ENCODE measurements around the gene TEAD1.

Gene TEAD1

GRCh38 chr11:12725863-12726682 is 51.9 kb downstream of the TEAD1 start:
- no peak overlapping the region for H3K4me3 ChIP-seq (ENCODE audit: low read depth, low read length)
- DNase-seq (ENCODE audit: low read depth): peak; percentile 36
- TF ChIP-seq CTCF (IDR thresholded peaks at IDR 0.05; ENCODE audit: insufficient read depth, low read depth, low read length, missing control alignments): no peak

GRCh38 chr11:12727563-12728211 is 53.5 kb downstream of the TEAD1 start:
- H3K4me3 ChIP-seq (ENCODE audit: low read depth, low read length): no peak overlapping the region
- no peak for DNase-seq (ENCODE audit: low read depth)
- TF ChIP-seq CTCF (IDR thresholded peaks at IDR 0.05; ENCODE audit: insufficient read depth, low read depth, low read length, missing control alignments): no peak

GRCh38 chr11:12728417-12728816 is 54.2 kb downstream of the TEAD1 start:
- H3K4me3 ChIP-seq (ENCODE audit: low read depth, low read length): no peak overlapping the region
- TF ChIP-seq CTCF (IDR thresholded peaks at IDR 0.05; ENCODE audit: insufficient read depth, low read depth, low read length, missing control alignments): no peak
- DNase-seq (ENCODE audit: low read depth): no peak

GRCh38 chr11:12729941-12730340 is 55.7 kb downstream of the TEAD1 start:
- TF ChIP-seq CTCF (IDR thresholded peaks at IDR 0.05; ENCODE audit: insufficient read depth, low read depth, low read length, missing control alignments): no peak
- DNase-seq (ENCODE audit: low read depth): no peak
- H3K4me3 ChIP-seq (ENCODE audit: low read depth, low read length): no peak overlapping the region

- H3K4me3 ChIP-seq (ENCODE audit: low read depth, low read length): no peak overlapping the region
- DNase-seq (ENCODE audit: low read depth): no peak
- TF ChIP-seq CTCF (IDR thresholded peaks at IDR 0.05; ENCODE audit: insufficient read depth, low read depth, low read length, missing control alignments): no peak
Observed at GRCh38 chr11:12731841-12732336, 57.7 kb downstream of the TEAD1 start.

- TF ChIP-seq CTCF (IDR thresholded peaks at IDR 0.05; ENCODE audit: insufficient read depth, low read depth, low read length, missing control alignments): no peak
- no peak for DNase-seq (ENCODE audit: low read depth)
- H3K4me3 ChIP-seq (ENCODE audit: low read depth, low read length): no peak overlapping the region
Observed at GRCh38 chr11:12733091-12733490, 58.9 kb downstream of the TEAD1 start.

Measured in GM12865 (cell line).